Measurements from ENCODE around the gene MCTP1. TPM values are rescaled to one million over a fixed set of nuclear protein-coding genes. Genes with fewer than 3 reads are reported as not detected.

MCTP1 gene
- total RNA-seq, 1 donor from 2014 or later, result 9.1 TPM

DNA sequence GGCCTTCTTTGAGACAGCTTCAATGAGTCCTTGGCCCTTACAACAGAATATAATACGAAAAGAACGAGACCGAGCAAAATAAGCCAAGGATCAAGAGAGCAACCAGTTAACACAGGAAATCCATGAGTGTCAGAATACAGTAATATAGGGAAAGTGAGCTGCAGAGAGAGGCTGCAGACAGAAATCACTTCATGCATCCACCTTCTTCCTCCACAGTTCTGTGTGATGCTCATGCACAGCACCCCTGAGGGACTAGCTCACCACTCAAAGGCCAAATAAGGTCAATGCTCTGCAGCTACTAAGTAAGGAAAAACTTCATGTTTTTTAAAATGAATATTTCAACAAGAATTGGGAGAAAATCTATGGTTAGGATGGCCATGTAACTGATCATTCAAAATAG lies 257.1 kb downstream of the MCTP1 start:
- no peak overlapping the region for H3K4me3 Mint-ChIP-seq
- H3K4me1 Mint-ChIP-seq, result no peaks in the 10 kb centered on the region
- DNase-seq (ENCODE audit: low spot score in 2 of 2, unreplicated experiment in 2 of 2), result no peak
- TF ChIP-seq CTCF (IDR thresholded peaks at IDR 0.05; ENCODE audit: unreplicated experiment), result no peak
- peaks cover 13% of the 10 kb centered on the region for H3K9me3 Mint-ChIP-seq
- H3K27me3 Mint-ChIP-seq (ENCODE audit: low read depth), result peaks cover 4% of the 10 kb centered on the region
- no peak overlapping the region for H3K27ac Mint-ChIP-seq
- peaks cover 2% of the 10 kb centered on the region for H3K36me3 Mint-ChIP-seq

DNA sequence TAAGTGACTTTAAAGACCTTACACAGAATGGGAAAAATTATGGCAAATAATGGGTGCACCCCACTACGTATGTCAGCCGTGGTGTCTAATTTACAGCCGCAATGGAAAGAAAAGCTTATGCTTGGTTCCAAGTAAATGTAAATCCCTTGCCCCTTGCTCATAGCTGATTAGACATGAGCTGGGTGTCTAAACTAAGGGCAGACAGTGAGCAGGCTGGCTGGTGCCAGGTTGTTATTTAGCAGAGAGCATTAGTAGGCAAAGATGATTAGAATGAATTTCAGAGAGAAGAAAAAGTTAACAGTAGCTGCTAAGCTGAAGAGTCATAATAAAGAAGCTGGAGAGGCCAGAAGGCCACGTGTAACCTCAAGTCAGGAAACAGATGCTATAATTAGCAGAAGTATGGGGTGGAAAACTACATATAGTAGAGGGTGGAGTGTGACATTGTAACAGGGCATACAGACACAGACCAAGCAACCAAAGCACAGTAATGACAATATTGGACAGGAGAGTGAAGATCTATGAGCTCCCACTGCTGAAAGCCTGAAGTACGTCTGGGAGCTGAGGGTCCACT lies 257.7 kb downstream of the MCTP1 start:
- Mint-ChIP-seq H3K4me3 (no peak overlapping the region), H3K36me3 (no peaks in the 10 kb centered on the region), H3K27ac (no peak overlapping the region), H3K4me1 (no peaks in the 10 kb centered on the region), H3K9me3 (peaks cover 8% of the 10 kb centered on the region), H3K27me3 (ENCODE audit: low read depth) (no peaks in the 10 kb centered on the region)
- no peak for TF ChIP-seq CTCF (IDR thresholded peaks at IDR 0.05; ENCODE audit: unreplicated experiment)
- DNase-seq (ENCODE audit: low spot score in 2 of 2, unreplicated experiment in 2 of 2), result no peak

DNA sequence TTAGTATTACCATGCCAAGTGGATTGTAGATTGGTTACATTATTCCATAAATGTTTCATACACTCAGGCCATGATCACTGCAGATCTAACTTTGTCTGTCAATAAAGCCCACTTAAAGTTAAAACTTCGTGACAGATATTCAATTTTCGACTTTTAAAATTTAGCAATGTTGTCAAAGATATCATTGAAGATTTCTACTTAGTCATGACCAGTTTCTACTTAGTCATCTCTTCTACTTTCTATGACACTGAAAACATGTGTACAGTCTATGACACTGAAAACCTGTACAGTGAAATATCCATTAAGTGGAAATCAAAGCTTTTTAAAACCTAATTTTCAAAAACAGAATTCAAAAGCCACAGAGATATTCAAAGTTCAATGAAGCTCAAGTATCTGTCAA lies 258.2 kb downstream of the MCTP1 start:
- TF ChIP-seq CTCF (IDR thresholded peaks at IDR 0.05; ENCODE audit: unreplicated experiment), result no peak
- Mint-ChIP-seq H3K4me1 (no peaks in the 10 kb centered on the region), H3K27me3 (ENCODE audit: low read depth) (no peaks in the 10 kb centered on the region), H3K4me3 (no peak overlapping the region), H3K36me3 (no peaks in the 10 kb centered on the region), H3K9me3 (peaks cover 5% of the 10 kb centered on the region), H3K27ac (no peak overlapping the region)
- no peak for DNase-seq (ENCODE audit: low spot score in 2 of 2, unreplicated experiment in 2 of 2)

DNA sequence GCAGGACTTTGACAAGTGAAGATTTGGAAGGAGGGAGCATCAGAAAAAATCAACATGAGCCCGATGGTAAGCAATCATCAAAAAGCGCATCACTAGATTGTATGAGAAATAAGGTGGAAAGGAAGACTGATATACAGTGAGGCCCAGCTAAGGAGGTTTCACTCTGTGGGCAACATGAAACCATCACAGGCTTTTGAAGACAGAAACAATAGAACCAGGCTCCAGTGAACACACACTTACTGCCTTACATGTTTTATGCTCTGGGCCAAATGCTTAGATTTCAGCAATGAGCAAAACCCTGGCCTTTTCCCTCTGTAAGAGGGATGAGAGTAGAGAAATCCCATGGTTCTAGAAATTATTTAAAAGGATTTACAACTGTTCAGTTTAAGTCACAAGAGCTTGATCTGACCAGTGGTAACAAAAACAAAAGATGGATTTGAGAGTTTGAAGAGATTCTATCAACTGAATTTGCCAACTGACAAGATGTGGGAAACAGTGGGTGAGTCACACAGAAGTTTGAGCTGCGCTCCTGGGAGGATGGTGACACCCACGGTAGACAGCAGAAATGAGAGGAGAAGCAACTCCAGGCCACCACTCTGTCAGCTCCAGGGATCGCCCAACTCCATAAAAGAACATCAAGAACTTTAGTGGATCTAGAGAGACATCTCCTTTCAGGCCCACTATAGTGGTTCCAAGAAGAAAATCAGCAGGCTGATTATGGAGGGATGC lies 261.8 kb downstream of the MCTP1 start:
- H3K4me1 Mint-ChIP-seq, result no peaks in the 10 kb centered on the region
- no peaks in the 10 kb centered on the region for H3K27me3 Mint-ChIP-seq (ENCODE audit: low read depth)
- H3K4me3 Mint-ChIP-seq, result no peak overlapping the region
- no peak for TF ChIP-seq CTCF (IDR thresholded peaks at IDR 0.05; ENCODE audit: unreplicated experiment)
- H3K9me3 Mint-ChIP-seq, result no peaks in the 10 kb centered on the region
- DNase-seq (ENCODE audit: low spot score in 2 of 2, unreplicated experiment in 2 of 2), result no peak
- H3K36me3 Mint-ChIP-seq, result no peaks in the 10 kb centered on the region
- H3K27ac Mint-ChIP-seq, result no peak overlapping the region

- Mint-ChIP-seq H3K4me1 (no peaks in the 10 kb centered on the region), H3K4me3 (no peak overlapping the region), H3K27ac (no peak overlapping the region), H3K27me3 (ENCODE audit: low read depth) (no peaks in the 10 kb centered on the region), H3K9me3 (no peaks in the 10 kb centered on the region), H3K36me3 (no peaks in the 10 kb centered on the region)
- no peak for DNase-seq (ENCODE audit: low spot score in 2 of 2, unreplicated experiment in 2 of 2)
- TF ChIP-seq CTCF (IDR thresholded peaks at IDR 0.05; ENCODE audit: unreplicated experiment), result no peak
Observed at GRCh38 chr5:95020345-95020744, 264.5 kb downstream of the MCTP1 start.
